ENCODE measurements around the gene PDCD1.
"Not testable (repeated sequence)": the region's sequence is repeated elsewhere in the genome, so short reads cannot be mapped to it uniquely, and the experiment has no call there.

PDCD1 gene

GRCh38 chr2:241818229-241818942 is 40.3 kb downstream of the PDCD1 start:
- Histone ChIP-seq H3K9ac (ENCODE audit: low read depth, low read length) (no peak overlapping the region), H3K4me3 (ENCODE audit: low read depth in 1 of 2, low read length in 2 of 2) (no peak overlapping the region), H4K20me1 (ENCODE audit: insufficient read depth, low read length) (peaks cover 6% of the 10 kb centered on the region; the same call in 1 of the 2 replicates), H2AFZ (ENCODE audit: low read depth, low read length) (no peak overlapping the region), H3K4me1 (ENCODE audit: insufficient read depth, low read length) (peaks cover 7% of the 10 kb centered on the region), H3K4me2 (ENCODE audit: insufficient read depth, low read length) (no peak overlapping the region), H3K36me3 (ENCODE audit: insufficient read depth, low read length) (no peaks in the 10 kb centered on the region), H3K79me2 (ENCODE audit: insufficient read depth, low read length) (no peaks in the 10 kb centered on the region), H3K9me3 (ENCODE audit: insufficient read depth, low read length, severe bottlenecking) (no peaks in the 10 kb centered on the region), H3K27me3 (ENCODE audit: insufficient read depth, low read length, poor library complexity) (no peaks in the 10 kb centered on the region), H3K27ac (ENCODE audit: low read length) (no peak overlapping the region)
- TF ChIP-seq EZH2 (IDR thresholded peaks at IDR 0.05; ENCODE audit: borderline replicate concordance, low read depth, low read length, severe bottlenecking): no peak
- TF ChIP-seq, protein P1, sequence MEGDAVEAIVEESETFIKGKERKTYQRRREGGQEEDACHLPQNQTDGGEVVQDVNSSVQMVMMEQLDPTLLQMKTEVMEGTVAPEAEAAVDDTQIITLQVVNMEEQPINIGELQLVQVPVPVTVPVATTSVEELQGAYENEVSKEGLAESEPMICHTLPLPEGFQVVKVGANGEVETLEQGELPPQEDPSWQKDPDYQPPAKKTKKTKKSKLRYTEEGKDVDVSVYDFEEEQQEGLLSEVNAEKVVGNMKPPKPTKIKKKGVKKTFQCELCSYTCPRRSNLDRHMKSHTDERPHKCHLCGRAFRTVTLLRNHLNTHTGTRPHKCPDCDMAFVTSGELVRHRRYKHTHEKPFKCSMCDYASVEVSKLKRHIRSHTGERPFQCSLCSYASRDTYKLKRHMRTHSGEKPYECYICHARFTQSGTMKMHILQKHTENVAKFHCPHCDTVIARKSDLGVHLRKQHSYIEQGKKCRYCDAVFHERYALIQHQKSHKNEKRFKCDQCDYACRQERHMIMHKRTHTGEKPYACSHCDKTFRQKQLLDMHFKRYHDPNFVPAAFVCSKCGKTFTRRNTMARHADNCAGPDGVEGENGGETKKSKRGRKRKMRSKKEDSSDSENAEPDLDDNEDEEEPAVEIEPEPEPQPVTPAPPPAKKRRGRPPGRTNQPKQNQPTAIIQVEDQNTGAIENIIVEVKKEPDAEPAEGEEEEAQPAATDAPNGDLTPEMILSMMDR (IDR thresholded peaks at IDR 0.05; ENCODE audit: borderline replicate concordance, extremely low read depth, low read length, poor library complexity, severe bottlenecking): no peak
- ATAC-seq (ENCODE audit: insufficient read depth, low read depth) (no peak), DNase-seq (no peak)

- H3K4me3 ChIP-seq (ENCODE audit: low read depth in 1 of 2, low read length in 2 of 2); H3K9ac ChIP-seq (ENCODE audit: low read depth, low read length); H3K9me3 ChIP-seq (ENCODE audit: insufficient read depth, low read length, severe bottlenecking); H3K27me3 ChIP-seq (ENCODE audit: insufficient read depth, low read length, poor library complexity); H3K27ac ChIP-seq (ENCODE audit: low read length); ATAC-seq (ENCODE audit: insufficient read depth, low read depth); H3K36me3 ChIP-seq (ENCODE audit: insufficient read depth, low read length); DNase-seq; H3K4me2 ChIP-seq (ENCODE audit: insufficient read depth, low read length); H2AFZ ChIP-seq (ENCODE audit: low read depth, low read length); H3K79me2 ChIP-seq (ENCODE audit: insufficient read depth, low read length); H3K4me1 ChIP-seq (ENCODE audit: insufficient read depth, low read length): not testable (repeated sequence)
- peaks cover 11% of the 10 kb centered on the region for H4K20me1 ChIP-seq (ENCODE audit: insufficient read depth, low read length)
These were observed 40.9 kb downstream of the PDCD1 start for GRCh38 chr2:241817821-241818215.

GRCh38 chr2:241817126-241817820 is 41.4 kb downstream of the PDCD1 start:
- Histone ChIP-seq H3K36me3 (ENCODE audit: insufficient read depth, low read length) (no peaks in the 10 kb centered on the region), H4K20me1 (ENCODE audit: insufficient read depth, low read length) (peaks cover 17% of the 10 kb centered on the region), H3K9me3 (ENCODE audit: insufficient read depth, low read length, severe bottlenecking) (no peaks in the 10 kb centered on the region), H3K4me3 (ENCODE audit: low read depth in 1 of 2, low read length in 2 of 2) (no peak overlapping the region), H3K79me2 (ENCODE audit: insufficient read depth, low read length) (no peaks in the 10 kb centered on the region), H2AFZ (ENCODE audit: low read depth, low read length) (no peak overlapping the region), H3K9ac (ENCODE audit: low read depth, low read length) (no peak overlapping the region), H3K27me3 (ENCODE audit: insufficient read depth, low read length, poor library complexity) (no peaks in the 10 kb centered on the region), H3K4me2 (ENCODE audit: insufficient read depth, low read length) (no peak overlapping the region), H3K27ac (ENCODE audit: low read length) (no peak overlapping the region), H3K4me1 (ENCODE audit: insufficient read depth, low read length) (peaks cover 9% of the 10 kb centered on the region)
- ATAC-seq (ENCODE audit: insufficient read depth, low read depth) (no peak), DNase-seq (no peak)
- TF ChIP-seq EZH2 (IDR thresholded peaks at IDR 0.05; ENCODE audit: borderline replicate concordance, low read depth, low read length, severe bottlenecking): no peak
- TF ChIP-seq, protein P1 (IDR thresholded peaks at IDR 0.05; ENCODE audit: borderline replicate concordance, extremely low read depth, low read length, poor library complexity, severe bottlenecking): no peak

- ATAC-seq (ENCODE audit: insufficient read depth, low read depth) (no peak), DNase-seq (no peak)
- Histone ChIP-seq H3K4me3 (ENCODE audit: low read depth in 1 of 2, low read length in 2 of 2) (no peak overlapping the region), H3K36me3 (ENCODE audit: insufficient read depth, low read length) (no peaks in the 10 kb centered on the region), H3K27me3 (ENCODE audit: insufficient read depth, low read length, poor library complexity) (no peaks in the 10 kb centered on the region), H3K4me2 (ENCODE audit: insufficient read depth, low read length) (no peak overlapping the region), H3K9ac (ENCODE audit: low read depth, low read length) (no peak overlapping the region), H2AFZ (ENCODE audit: low read depth, low read length) (no peak overlapping the region), H3K9me3 (ENCODE audit: insufficient read depth, low read length, severe bottlenecking) (no peaks in the 10 kb centered on the region), H3K4me1 (ENCODE audit: insufficient read depth, low read length) (peaks cover 9% of the 10 kb centered on the region), H3K79me2 (ENCODE audit: insufficient read depth, low read length) (no peaks in the 10 kb centered on the region), H4K20me1 (ENCODE audit: insufficient read depth, low read length) (peaks cover 19% of the 10 kb centered on the region), H3K27ac (ENCODE audit: low read length) (no peak overlapping the region)
- no peak for TF ChIP-seq EZH2 (IDR thresholded peaks at IDR 0.05; ENCODE audit: borderline replicate concordance, low read depth, low read length, severe bottlenecking)
- TF ChIP-seq, protein P1 (IDR thresholded peaks at IDR 0.05; ENCODE audit: borderline replicate concordance, extremely low read depth, low read length, poor library complexity, severe bottlenecking): no peak
These were observed 42.1 kb downstream of the PDCD1 start for GRCh38 chr2:241816431-241817121.
